HL-60 (cell line): Measurements from ENCODE around the gene IRF2BP2.

Experiments used
- GABPA ChIP-seq: IDR thresholded peaks from 2 replicates; pipeline ENCODE4 v1.6.1; 2012; ENCODE audit warnings: low read depth
- POLR2AphosphoS5 ChIP-seq: IDR thresholded peaks from 2 replicates; pipeline ENCODE4 v1.6.1; 2012; ENCODE audit warnings: low read depth
- SPI1 ChIP-seq: IDR thresholded peaks from 2 replicates; pipeline ENCODE4 v1.6.1; 2012; ENCODE audit warnings: low read depth, mild to moderate bottlenecking, borderline replicate concordance
- TF ChIP-seq, protein P1 (sequence below): IDR thresholded peaks from one replicate; pipeline ENCODE4 v1.5.1; 2011; ENCODE audit warnings: low read length, control low read depth, inconsistent platforms; ENCODE audit not compliant: insufficient read depth
- TF ChIP-seq, protein P2 (sequence below): IDR thresholded peaks from 2 replicates; pipeline ENCODE4 v1.6.1; 2012; ENCODE audit warnings: low read depth; ENCODE audit not compliant: insufficient replicate concordance

DNA sequence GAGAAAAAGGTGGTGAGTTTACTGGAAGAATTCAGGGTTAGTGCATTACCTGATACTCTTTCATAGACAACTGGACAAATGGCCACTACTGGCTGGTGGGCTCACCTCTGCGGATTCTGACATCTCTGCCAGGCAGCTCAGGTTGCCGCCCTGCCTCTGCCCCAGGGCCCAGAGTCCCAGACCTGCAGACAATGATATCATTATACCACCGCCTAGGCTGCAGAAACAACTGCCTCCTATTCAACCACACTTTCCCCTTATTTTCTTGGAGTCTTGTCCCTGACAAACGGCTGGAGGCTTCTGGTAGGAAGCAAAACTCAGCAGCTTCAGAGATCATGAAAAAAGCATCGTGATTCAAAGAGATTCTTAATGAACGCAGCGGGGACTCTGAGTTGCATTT, 37.0 kb downstream of the IRF2BP2 start:
- no peak for TF ChIP-seq POLR2AphosphoS5
- TF ChIP-seq, protein P1, sequence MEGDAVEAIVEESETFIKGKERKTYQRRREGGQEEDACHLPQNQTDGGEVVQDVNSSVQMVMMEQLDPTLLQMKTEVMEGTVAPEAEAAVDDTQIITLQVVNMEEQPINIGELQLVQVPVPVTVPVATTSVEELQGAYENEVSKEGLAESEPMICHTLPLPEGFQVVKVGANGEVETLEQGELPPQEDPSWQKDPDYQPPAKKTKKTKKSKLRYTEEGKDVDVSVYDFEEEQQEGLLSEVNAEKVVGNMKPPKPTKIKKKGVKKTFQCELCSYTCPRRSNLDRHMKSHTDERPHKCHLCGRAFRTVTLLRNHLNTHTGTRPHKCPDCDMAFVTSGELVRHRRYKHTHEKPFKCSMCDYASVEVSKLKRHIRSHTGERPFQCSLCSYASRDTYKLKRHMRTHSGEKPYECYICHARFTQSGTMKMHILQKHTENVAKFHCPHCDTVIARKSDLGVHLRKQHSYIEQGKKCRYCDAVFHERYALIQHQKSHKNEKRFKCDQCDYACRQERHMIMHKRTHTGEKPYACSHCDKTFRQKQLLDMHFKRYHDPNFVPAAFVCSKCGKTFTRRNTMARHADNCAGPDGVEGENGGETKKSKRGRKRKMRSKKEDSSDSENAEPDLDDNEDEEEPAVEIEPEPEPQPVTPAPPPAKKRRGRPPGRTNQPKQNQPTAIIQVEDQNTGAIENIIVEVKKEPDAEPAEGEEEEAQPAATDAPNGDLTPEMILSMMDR = no peak
- no peak for TF ChIP-seq SPI1
- TF ChIP-seq GABPA = no peak
- TF ChIP-seq, protein P2, sequence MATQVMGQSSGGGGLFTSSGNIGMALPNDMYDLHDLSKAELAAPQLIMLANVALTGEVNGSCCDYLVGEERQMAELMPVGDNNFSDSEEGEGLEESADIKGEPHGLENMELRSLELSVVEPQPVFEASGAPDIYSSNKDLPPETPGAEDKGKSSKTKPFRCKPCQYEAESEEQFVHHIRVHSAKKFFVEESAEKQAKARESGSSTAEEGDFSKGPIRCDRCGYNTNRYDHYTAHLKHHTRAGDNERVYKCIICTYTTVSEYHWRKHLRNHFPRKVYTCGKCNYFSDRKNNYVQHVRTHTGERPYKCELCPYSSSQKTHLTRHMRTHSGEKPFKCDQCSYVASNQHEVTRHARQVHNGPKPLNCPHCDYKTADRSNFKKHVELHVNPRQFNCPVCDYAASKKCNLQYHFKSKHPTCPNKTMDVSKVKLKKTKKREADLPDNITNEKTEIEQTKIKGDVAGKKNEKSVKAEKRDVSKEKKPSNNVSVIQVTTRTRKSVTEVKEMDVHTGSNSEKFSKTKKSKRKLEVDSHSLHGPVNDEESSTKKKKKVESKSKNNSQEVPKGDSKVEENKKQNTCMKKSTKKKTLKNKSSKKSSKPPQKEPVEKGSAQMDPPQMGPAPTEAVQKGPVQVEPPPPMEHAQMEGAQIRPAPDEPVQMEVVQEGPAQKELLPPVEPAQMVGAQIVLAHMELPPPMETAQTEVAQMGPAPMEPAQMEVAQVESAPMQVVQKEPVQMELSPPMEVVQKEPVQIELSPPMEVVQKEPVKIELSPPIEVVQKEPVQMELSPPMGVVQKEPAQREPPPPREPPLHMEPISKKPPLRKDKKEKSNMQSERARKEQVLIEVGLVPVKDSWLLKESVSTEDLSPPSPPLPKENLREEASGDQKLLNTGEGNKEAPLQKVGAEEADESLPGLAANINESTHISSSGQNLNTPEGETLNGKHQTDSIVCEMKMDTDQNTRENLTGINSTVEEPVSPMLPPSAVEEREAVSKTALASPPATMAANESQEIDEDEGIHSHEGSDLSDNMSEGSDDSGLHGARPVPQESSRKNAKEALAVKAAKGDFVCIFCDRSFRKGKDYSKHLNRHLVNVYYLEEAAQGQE = no peak
